Common myeloid progenitor, CD34-positive (primary cell): Measurements from ENCODE around the gene APMAP.
"Not testable (repeated sequence)": the region's sequence is repeated elsewhere in the genome, so short reads cannot be mapped to it uniquely, and the experiment has no call there.

Experiments
- CTCF ChIA-PET: fragments of 350-600 bp; sonication (Branson Sonifier 250); formaldehyde crosslinking; loops from one replicate; lab custom pipeline; 2021; ENCODE audit warnings: antibody characterized with exemption; lab: Charles Lee
- POLR2A ChIA-PET: fragments of 350-600 bp; sonication (Branson Sonifier 250); formaldehyde crosslinking; loops from one replicate; lab custom pipeline; 2021; ENCODE audit warnings: antibody characterized with exemption; lab: Charles Lee
- DNase-seq, 3 donors: peaks; one replicate each; pipeline versions ENCODE4 v3.0.0 to v3.0.0-alpha.2; 2013
- H3K27ac ChIP-seq, 2 experiments: 1 replicate in 1 of 2; 2 replicates in 1 of 2; pipeline ENCODE4 v1.7.0; 2013; ENCODE audit warnings: inconsistent platforms in 2 of 2, low read length in 2 of 2, mild to moderate bottlenecking in 2 of 2, low read depth in 1 of 2, moderate library complexity in 1 of 2; ENCODE audit not compliant: severe bottlenecking in 2 of 2, insufficient read depth in 1 of 2, poor library complexity in 1 of 2
- H3K27me3 ChIP-seq, 5 experiments: replicated peaks in 2 of 5; 1 replicate in 3 of 5; 2 replicates in 2 of 5; pipeline versions ENCODE4 v1.6.1 to v1.7.0; 2013; ENCODE audit warnings: low read length in 4 of 5, mild to moderate bottlenecking in 2 of 5, moderate library complexity in 2 of 5, inconsistent platforms in 1 of 5; ENCODE audit not compliant: insufficient read depth in 5 of 5, control insufficient read depth in 4 of 5
- H3K36me3 ChIP-seq, 4 experiments: 1 replicate in 2 of 4; 2 replicates in 2 of 4; pipeline versions ENCODE4 v1.6.1 to v1.7.0; 2013; ENCODE audit warnings: low read length in 3 of 4, control low read depth in 1 of 4, mild to moderate bottlenecking in 1 of 4; ENCODE audit not compliant: control insufficient read depth in 4 of 4, insufficient read depth in 4 of 4
- H3K4me1 ChIP-seq, 4 experiments: 1 replicate in 3 of 4; 2 replicates in 1 of 4; pipeline versions ENCODE4 v1.6.1 to v1.7.1; 2013; ENCODE audit warnings: low read length in 3 of 4, mild to moderate bottlenecking in 3 of 4, control low read depth in 1 of 4, inconsistent platforms in 1 of 4, moderate library complexity in 1 of 4; ENCODE audit not compliant: control insufficient read depth in 4 of 4, insufficient read depth in 4 of 4; ENCODE audit errors: control extremely low read depth in 1 of 4
- H3K4me3 ChIP-seq, 7 experiments: 1 replicate in 4 of 7; 2 replicates in 3 of 7; pipeline versions ENCODE4 v1.5.1 to v1.7.0; 2013; ENCODE audit warnings: mild to moderate bottlenecking in 7 of 7, low read length in 6 of 7, moderate library complexity in 6 of 7, inconsistent platforms in 2 of 7, low read depth in 2 of 7, control low read depth in 1 of 7; ENCODE audit not compliant: insufficient read depth in 4 of 7, control insufficient read depth in 1 of 7; ENCODE audit errors: extremely low read depth in 1 of 7
- H3K9me3 ChIP-seq, 5 experiments: 1 replicate in 4 of 5; 2 replicates in 1 of 5; pipeline versions ENCODE4 v1.6.1 to v1.7.1; 2013; ENCODE audit warnings: low read length in 4 of 5, mild to moderate bottlenecking in 2 of 5, inconsistent platforms in 1 of 5, low read depth in 1 of 5, moderate library complexity in 1 of 5; ENCODE audit not compliant: control insufficient read depth in 4 of 5, insufficient read depth in 2 of 5; ENCODE audit errors: control extremely low read depth in 1 of 5
- WGBS: methylation state at CpG from one replicate; pipeline ENCODE4 v1.1.5; 2013; ENCODE audit not compliant: insufficient coverage; 5-methylcytosine and 5-hydroxymethylcytosine counted together

Gene APMAP

GRCh38 chr20:24949756-24950127 is 42.8 kb downstream of the APMAP start:
- H3K4me3 ChIP-seq: peak overlapping the region in 3 of 7 experiments; percentile 45 to 57 (median 53)
- H3K36me3 ChIP-seq: peaks cover 0 to 11% (median 1%) of the 10 kb centered on the region in 4 experiments
- POLR2A ChIA-PET: no interaction called here
- no peak overlapping the region for H3K27ac ChIP-seq
- H3K9me3 ChIP-seq: peaks cover 0 to 5% (median 0%) of the 10 kb centered on the region in 5 experiments
- H3K27me3 ChIP-seq: no peaks in the 10 kb centered on the region
- peak; percentile 32 to 80 (median 71) for DNase-seq
- WGBS: 0% methylated on average over 5 of the region's 6 CpGs
- CTCF ChIA-PET: interaction anchor here (1.0 kb wide), 1 partner anchor 10 kb away, joined by 3 read pairs; no protein-coding TSS in a partner anchor
- peaks cover 0 to 45% (median 32%) of the 10 kb centered on the region in 4 experiments for H3K4me1 ChIP-seq

GRCh38 chr20:24948939-24949679 is 43.4 kb downstream of the APMAP start, which contains the start of gene CST7:
TSS of gene CST7 (plus strand) at chr20:24949269. CDS start at chr20:24949506, 237 bp downstream.
- CTCF ChIA-PET: no interaction called here
- 53% methylated on average over 14 of the region's 20 CpGs for WGBS
- POLR2A ChIA-PET: no interaction called here
- peaks cover 0 to 5% (median 0%) of the 10 kb centered on the region in 5 experiments for H3K9me3 ChIP-seq
- peaks cover 0 to 45% (median 32%) of the 10 kb centered on the region in 4 experiments for H3K4me1 ChIP-seq
- no peak within 1 kb of the TSS for H3K27ac ChIP-seq
- DNase-seq: peak; percentile 86 to 98 (median 96)
- H3K4me3 ChIP-seq: peak within 1 kb of the TSS in 3 of 7 experiments; percentile 45 to 57 (median 53)
- no peaks in the 10 kb centered on the region for H3K27me3 ChIP-seq
- H3K36me3 ChIP-seq: peaks cover 0 to 10% (median 1%) of the 10 kb centered on the region in 4 experiments

GRCh38 chr20:24948396-24948938 is 44.1 kb downstream of the APMAP start:
- DNase-seq: not testable (repeated sequence)
- no CpG with 5 or more reads among the region's 4 CpGs for WGBS

GRCh38 chr20:24946376-24946775 is 46.2 kb downstream of the APMAP start:
- DNase-seq, H3K27me3 ChIP-seq, H3K4me3 ChIP-seq, H3K36me3 ChIP-seq, CTCF ChIA-PET, H3K27ac ChIP-seq, POLR2A ChIA-PET: not testable (repeated sequence)
- WGBS: 100% methylated on average over 1 of the region's 1 CpG
- Histone ChIP-seq H3K4me1 (peaks cover 0 to 28% (median 25%) of the 10 kb centered on the region in 4 experiments), H3K9me3 (peaks cover 2 to 23% (median 9%) of the 10 kb centered on the region in 5 experiments)

More at GRCh38 chr20:24948396-24948938, 44.1 kb downstream of the APMAP start:
- H3K36me3 ChIP-seq, H3K27me3 ChIP-seq, H3K27ac ChIP-seq, H3K9me3 ChIP-seq, POLR2A ChIA-PET, H3K4me3 ChIP-seq: not testable (repeated sequence)
- CTCF ChIA-PET: interaction anchor here (0.9 kb wide), 1 partner anchor 17 kb away, joined by 3 read pairs; no protein-coding TSS in a partner anchor
- H3K4me1 ChIP-seq: peaks cover 0 to 45% (median 32%) of the 10 kb centered on the region in 4 experiments

DNA sequence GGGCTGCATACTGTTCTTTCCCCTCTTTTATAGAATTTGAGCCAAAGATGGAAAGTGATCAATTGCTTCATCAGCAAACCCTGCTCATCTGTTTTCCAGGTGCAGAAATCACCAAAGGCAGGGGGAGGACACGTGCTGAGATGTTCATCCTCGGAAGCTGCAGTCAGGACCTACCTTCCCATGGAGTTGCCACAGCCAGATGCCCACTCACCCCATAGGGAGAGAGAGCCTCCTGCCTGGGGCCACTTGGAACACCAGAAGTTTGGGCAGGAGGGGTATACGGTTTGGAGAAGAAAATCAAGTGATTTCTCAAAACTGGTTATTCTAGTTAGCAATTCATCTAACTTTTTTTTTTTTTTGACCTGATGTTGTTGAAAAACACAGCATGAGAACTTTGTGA is 48.8 kb downstream of the APMAP start:
- no peak overlapping the region for H3K4me3 ChIP-seq
- H3K27ac ChIP-seq: no peak overlapping the region
- H3K36me3 ChIP-seq: no peaks in the 10 kb centered on the region
- H3K9me3 ChIP-seq: peaks cover 4 to 37% (median 14%) of the 10 kb centered on the region in 5 experiments
- POLR2A ChIA-PET: no interaction called here
- no peak for DNase-seq
- H3K27me3 ChIP-seq: no peaks in the 10 kb centered on the region
- WGBS: no CpG with 5 or more reads among the region's 3 CpGs
- CTCF ChIA-PET: interaction anchor here (1.6 kb wide), 1 partner anchor 11 kb away, joined by 5 read pairs; no protein-coding TSS in a partner anchor
- H3K4me1 ChIP-seq: peaks cover 0 to 3% (median under 1%) of the 10 kb centered on the region in 4 experiments

DNA sequence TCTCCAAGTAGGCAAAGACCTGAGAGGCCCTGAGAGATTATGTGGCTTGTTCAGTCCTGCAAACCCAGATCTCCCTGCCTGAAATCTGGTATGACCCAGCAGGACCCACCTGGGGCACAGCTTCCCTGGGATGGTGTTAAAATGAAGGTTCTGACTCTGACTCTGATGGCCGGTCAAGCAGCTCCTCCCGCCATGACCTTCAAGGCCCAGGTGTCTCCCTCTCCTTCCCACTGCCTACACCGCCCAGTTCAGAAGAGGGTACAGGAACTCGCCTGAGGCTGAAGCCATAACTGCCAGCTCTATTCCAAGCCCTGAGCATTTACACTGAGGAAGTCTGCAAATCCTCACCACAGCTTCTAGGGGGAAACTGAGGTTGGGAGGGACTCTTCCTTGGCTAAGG is 49.4 kb downstream of the APMAP start:
- ChIA-PET CTCF (interaction anchor here (1.6 kb wide), 1 partner anchor 11 kb away, joined by 5 read pairs; no protein-coding TSS in a partner anchor), POLR2A (no interaction called here)
- no peak overlapping the region for H3K4me3 ChIP-seq
- no peak overlapping the region for H3K27ac ChIP-seq
- no peaks in the 10 kb centered on the region for H3K36me3 ChIP-seq
- DNase-seq: no peak
- H3K27me3 ChIP-seq: no peaks in the 10 kb centered on the region
- no peaks in the 10 kb centered on the region for H3K4me1 ChIP-seq
- 86% methylated on average over 4 of the region's 4 CpGs for WGBS
- H3K9me3 ChIP-seq: peaks cover 4 to 37% (median 14%) of the 10 kb centered on the region in 5 experiments
